Esophagus muscularis mucosa (tissue), 3 donors: Measurements from ENCODE around the gene MSI2.

Experiments used
- CTCF ChIP-seq, 3 experiments: fragments of 200-600 bp in 2 of 3; fragments of 450-650 bp in 1 of 3; sonication (generic) in 2 of 3; IDR thresholded peaks; one replicate each; pipeline ENCODE4 v1.5.1; 2017 to 2019; ENCODE audit warnings: antibody characterized with exemption in 3 of 3, mild to moderate bottlenecking in 2 of 3, moderate library complexity in 1 of 3
- POLR2A ChIP-seq: fragments of 450-650 bp; IDR thresholded peaks from one replicate; pipeline ENCODE4 v1.6.1; 2017; ENCODE audit warnings: antibody characterized with exemption, moderate library complexity, mild to moderate bottlenecking, low read depth

GRCh38 chr17:57551321-57552079 lies 295.2 kb downstream of the MSI2 start:
- no peak for TF ChIP-seq POLR2A
- TF ChIP-seq CTCF (IDR thresholded peaks at IDR 0.05): no peak
